Measurements from ENCODE around the gene ADAMTS7. TPM values are rescaled to one million over a fixed set of nuclear protein-coding genes. Genes with fewer than 3 reads are reported as not detected.

The ADAMTS7 gene
- total and polyA plus RNA-seq, 2 of the 13 experiments (the other 11 are each of a cell fraction or from before 2014, with no cell fraction given): 0.09 to 0.12 TPM

GRCh38 chr15:78739996-78740903 lies 71.0 kb downstream of the ADAMTS7 start:
- 0 out of 2 replicates have a peak, but pooled peaks cover 5% of the 10 kb centered on the region for H3K4me1 ChIP-seq (ENCODE audit: insufficient read depth, low read length)
- H3K79me2 ChIP-seq (ENCODE audit: insufficient read depth, low read length): no peaks in the 10 kb centered on the region
- intact Hi-C loops (cut with micrococcal nuclease; ENCODE audit: unreplicated experiment) (no loop called here), in situ Hi-C loops (cut with HindIII; ENCODE audit: extremely low pct_ligation_motif_present, low pct_unique_long_range_greater_than_20kb) (no loop called here)
- DNase-seq (ENCODE audit: low spot score) (peak; percentile 57), FAIRE-seq (no peak), ATAC-seq (peak; percentile 90)
- peak overlapping the region; percentile 45; the same call in 1 of the 2 replicates for H3K4me2 ChIP-seq (ENCODE audit: low read depth, low read length)
- H2AFZ ChIP-seq (ENCODE audit: low read length): no peak overlapping the region
- H3K27ac ChIP-seq (ENCODE audit: extremely low read length, insufficient read depth, low read length): no peak overlapping the region
- peaks cover 0 to 5% of the 10 kb centered on the region in 2 experiments; a peak in 2 of 5 replicates for H3K27me3 ChIP-seq (ENCODE audit: control insufficient read depth in 1 of 2, insufficient read depth in 2 of 2, low read length in 2 of 2)
- POLR2A ChIA-PET: no interaction called here
- no peaks in the 10 kb centered on the region for H3K9me3 ChIP-seq (ENCODE audit: low read length)
- no peak overlapping the region for H3K9ac ChIP-seq (ENCODE audit: insufficient read depth, low read depth, low read length)
- CTCF ChIA-PET (ENCODE audit: low intra/inter-chr PET ratio, low total read pairs): interaction anchor here (0.9 to 1.7 kb wide), 2 partner anchors 102 to 122 kb away, joined by 3 to 7 read pairs; no protein-coding TSS in a partner anchor
- BruUV-seq (replicated peaks): no TSS peak
- no peak overlapping the region; a peak in 1 of 6 replicates for H3K4me3 ChIP-seq (replicated peaks in 1 of 3; ENCODE audit: insufficient read depth in 1 of 3, low read depth in 2 of 3, low read length in 3 of 3)
- TF ChIP-seq CTCF (CRISPR knock-in tag; IDR thresholded peaks at IDR 0.05) (peak; percentile 63), ZNF687 (CRISPR knock-in tag; IDR thresholded peaks at IDR 0.05) (peak; percentile 49), ZNF839 (CRISPR knock-in tag; IDR thresholded peaks at IDR 0.05; ENCODE audit: borderline replicate concordance) (no peak), ZUFSP (CRISPR knock-in tag; IDR thresholded peaks at IDR 0.05; ENCODE audit: borderline replicate concordance) (no peak), TEF (CRISPR knock-in tag; IDR thresholded peaks at IDR 0.05) (no peak), STAG1 (CRISPR knock-in tag; IDR thresholded peaks at IDR 0.05) (peak; percentile 22), JDP2 (CRISPR knock-in tag; IDR thresholded peaks at IDR 0.05; ENCODE audit: borderline replicate concordance) (no peak), SMC3 (IDR thresholded peaks at IDR 0.05; ENCODE audit: low read length) (peak; percentile 11; the same call in 1 of the 2 replicates), MNT (IDR thresholded peaks at IDR 0.05) (0 out of 2 replicates have a peak, but pooled peaks have one; percentile 13)
- no peaks in the 10 kb centered on the region for H3K36me3 ChIP-seq (replicated peaks in 1 of 2; ENCODE audit: control insufficient read depth in 1 of 2, insufficient read depth in 2 of 2, low read length in 2 of 2)
- no peaks in the 10 kb centered on the region for H4K20me1 ChIP-seq (ENCODE audit: insufficient read depth, low read length)
- WGBS (ENCODE audit: low lambda C conversion rate): 45% methylated on average over 4 of the region's 23 CpGs
